Lung (tissue), 12 donors: ENCODE data around the gene PARP4. TPM values are rescaled to one million over a fixed set of nuclear protein-coding genes. Genes with fewer than 3 reads are reported as not detected.

ENCODE experiments used
- ATAC-seq: fragments of 200-7000 bp; cut with Tn5 transposase; one replicate; pipeline ENCODE4 v1.9.1; 2020; ENCODE audit warnings: moderate number of reproducible peaks; ENCODE audit not compliant: insufficient read depth, low FRiP score
- DNase-seq, 3 donors: peaks; one replicate each; pipeline ENCODE4 v3.0.0-alpha.2; 2013 to 2017
- H3K27ac ChIP-seq, 2 donors: one replicate each; pipeline ENCODE4 v1.5.1; 2013; ENCODE audit warnings: mild to moderate bottlenecking in 2 of 2, moderate library complexity in 2 of 2, control low read depth in 1 of 2, inconsistent platforms in 1 of 2, low read depth in 1 of 2, low read length in 1 of 2
- H3K27me3 ChIP-seq, 3 donors: one replicate each; pipeline ENCODE4 v1.5.1; 2013; ENCODE audit warnings: low read length in 2 of 3; ENCODE audit not compliant: control insufficient read depth in 3 of 3, insufficient read depth in 3 of 3
- H3K36me3 ChIP-seq, 4 donors: one replicate each; pipeline ENCODE4 v1.5.1; 2013; ENCODE audit warnings: low read length in 4 of 4, mild to moderate bottlenecking in 1 of 4, moderate library complexity in 1 of 4; ENCODE audit not compliant: control insufficient read depth in 4 of 4, insufficient read depth in 4 of 4
- H3K4me1 ChIP-seq, 5 donors: one replicate each; pipeline ENCODE4 v1.5.1; 2013; ENCODE audit warnings: low read length in 5 of 5, mild to moderate bottlenecking in 2 of 5, moderate library complexity in 1 of 5; ENCODE audit not compliant: control insufficient read depth in 5 of 5, insufficient read depth in 5 of 5
- H3K4me3 ChIP-seq: one replicate; pipeline ENCODE4 v1.5.1; 2013; ENCODE audit warnings: mild to moderate bottlenecking, control low read depth, moderate library complexity
- H3K9ac ChIP-seq, 2 donors: one replicate each; pipeline ENCODE4 v1.5.1; 2013; ENCODE audit warnings: low read length in 2 of 2, control low read depth in 1 of 2; ENCODE audit not compliant: insufficient read depth in 1 of 2
- H3K9me3 ChIP-seq, 4 donors: one replicate each; pipeline ENCODE4 v1.5.1; 2013; ENCODE audit warnings: low read length in 3 of 4, mild to moderate bottlenecking in 1 of 4, moderate library complexity in 1 of 4; ENCODE audit not compliant: control insufficient read depth in 4 of 4, insufficient read depth in 3 of 4
- WGBS, 2 donors: extraction: QIAGEN DNeasy Blood & Tissue Kit; methylation state at CpG; one replicate each; pipeline ENCODE4 v1.1.7; 2013; 5-methylcytosine and 5-hydroxymethylcytosine counted together
- polyA plus RNA-seq, 2 donors: library from polyadenylated mRNA; stranded (reverse); fragments of 200-250 nt; gene quantifications; one replicate each; pipeline ENCODE4 v1.2.1, GENCODE V29; 2013
- total RNA-seq, 2 donors: library from RNA; depleted of rRNA in 1 of 2; stranded (reverse); fragments of >200 nt in 1 of 2; gene quantifications; one replicate each; pipeline ENCODE4 v1.2.1, GENCODE V29; 2014 to 2021
- TF ChIP-seq, protein P1 (sequence below): IDR thresholded peaks from 2 replicates; pipeline ENCODE4 v1.5.1; 2012; ENCODE audit warnings: mild to moderate bottlenecking; ENCODE audit errors: control extremely low read depth, extremely low read depth
- donor health status: control.
- donor health status: control.
- donor health status: Bipolar disorder and iron deficiency.
- donor health status: healthy.
- donor health status: DM: yes; HTN: yes; CAD: no.

The PARP4 gene
- total and polyA plus RNA-seq, 4 donors, result 18.4 to 61.1 (median 46.2) TPM

DNA sequence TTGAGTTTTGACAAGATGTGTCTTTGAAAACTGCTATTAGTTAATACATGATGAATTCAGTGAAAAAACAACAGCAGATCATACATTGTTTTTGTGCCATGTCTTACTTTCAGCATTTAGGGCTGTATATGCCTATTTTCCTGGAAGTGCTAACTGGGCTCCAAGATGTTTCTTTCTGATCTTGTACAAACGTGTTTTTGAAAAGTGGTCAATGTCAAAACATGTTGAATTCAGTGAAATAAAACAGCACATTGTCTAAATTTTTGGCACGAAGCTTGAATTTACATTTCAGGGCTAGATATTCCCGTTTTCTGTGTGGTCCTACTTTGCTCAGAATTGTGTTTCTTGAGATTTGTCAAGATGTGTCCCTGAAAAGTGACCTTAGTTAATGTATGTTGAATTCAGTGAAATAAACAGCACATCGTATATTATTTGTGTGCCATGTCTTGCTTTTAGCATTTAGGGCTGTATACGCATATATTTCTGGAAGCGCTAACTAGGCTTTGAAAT is 14.7 kb upstream of the PARP4 start:
- Histone ChIP-seq H3K9ac (no peak overlapping the region), H3K4me3 (no peak overlapping the region), H3K36me3 (no peaks in the 10 kb centered on the region), H3K27ac (no peak overlapping the region), H3K27me3 (no peaks in the 10 kb centered on the region), H3K4me1 (peaks cover 0 to 23% (median 0%) of the 10 kb centered on the region in 5 donors), H3K9me3 (no peaks in the 10 kb centered on the region)
- no peak for ATAC-seq
- peak in 2 of 3 donors; percentile 82 for DNase-seq
- WGBS, 2 donors, result 79 to 84% methylated on average over 6 of the region's 6 CpGs
- TF ChIP-seq, protein P1, sequence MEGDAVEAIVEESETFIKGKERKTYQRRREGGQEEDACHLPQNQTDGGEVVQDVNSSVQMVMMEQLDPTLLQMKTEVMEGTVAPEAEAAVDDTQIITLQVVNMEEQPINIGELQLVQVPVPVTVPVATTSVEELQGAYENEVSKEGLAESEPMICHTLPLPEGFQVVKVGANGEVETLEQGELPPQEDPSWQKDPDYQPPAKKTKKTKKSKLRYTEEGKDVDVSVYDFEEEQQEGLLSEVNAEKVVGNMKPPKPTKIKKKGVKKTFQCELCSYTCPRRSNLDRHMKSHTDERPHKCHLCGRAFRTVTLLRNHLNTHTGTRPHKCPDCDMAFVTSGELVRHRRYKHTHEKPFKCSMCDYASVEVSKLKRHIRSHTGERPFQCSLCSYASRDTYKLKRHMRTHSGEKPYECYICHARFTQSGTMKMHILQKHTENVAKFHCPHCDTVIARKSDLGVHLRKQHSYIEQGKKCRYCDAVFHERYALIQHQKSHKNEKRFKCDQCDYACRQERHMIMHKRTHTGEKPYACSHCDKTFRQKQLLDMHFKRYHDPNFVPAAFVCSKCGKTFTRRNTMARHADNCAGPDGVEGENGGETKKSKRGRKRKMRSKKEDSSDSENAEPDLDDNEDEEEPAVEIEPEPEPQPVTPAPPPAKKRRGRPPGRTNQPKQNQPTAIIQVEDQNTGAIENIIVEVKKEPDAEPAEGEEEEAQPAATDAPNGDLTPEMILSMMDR, result no peak

DNA sequence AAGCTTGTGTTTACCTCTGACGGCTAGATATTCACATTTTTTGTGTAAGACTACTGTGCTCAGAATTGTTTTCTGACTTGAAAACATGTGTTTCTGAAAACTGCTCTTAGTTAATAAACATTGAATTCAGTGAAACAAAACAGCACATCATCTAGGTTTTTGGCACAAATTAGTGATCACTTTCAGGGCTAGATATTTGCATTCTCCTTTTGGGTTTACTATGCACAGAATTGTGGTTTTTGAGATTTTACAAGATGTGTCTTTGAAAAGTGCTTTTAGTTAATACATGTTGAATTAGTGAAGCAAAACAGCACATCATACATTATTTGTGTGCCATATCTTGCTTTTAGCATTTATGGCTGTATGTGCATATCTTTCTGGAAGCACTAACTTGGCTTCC is 8.2 kb upstream of the PARP4 start:
- no peak overlapping the region for H3K9ac ChIP-seq
- DNase-seq, result no peak
- no peak overlapping the region for H3K4me3 ChIP-seq
- ATAC-seq, result no peak
- WGBS, 2 donors, result 89 to 92% methylated on average over 1 of the region's 1 CpG
- TF ChIP-seq, protein P1, result no peak
- no peak overlapping the region for H3K27ac ChIP-seq
- no peaks in the 10 kb centered on the region for H3K9me3 ChIP-seq
- H3K27me3 ChIP-seq, result no peaks in the 10 kb centered on the region
- H3K36me3 ChIP-seq, result no peaks in the 10 kb centered on the region
- H3K4me1 ChIP-seq, result peaks cover 0 to 20% (median 0%) of the 10 kb centered on the region in 5 donors

DNA sequence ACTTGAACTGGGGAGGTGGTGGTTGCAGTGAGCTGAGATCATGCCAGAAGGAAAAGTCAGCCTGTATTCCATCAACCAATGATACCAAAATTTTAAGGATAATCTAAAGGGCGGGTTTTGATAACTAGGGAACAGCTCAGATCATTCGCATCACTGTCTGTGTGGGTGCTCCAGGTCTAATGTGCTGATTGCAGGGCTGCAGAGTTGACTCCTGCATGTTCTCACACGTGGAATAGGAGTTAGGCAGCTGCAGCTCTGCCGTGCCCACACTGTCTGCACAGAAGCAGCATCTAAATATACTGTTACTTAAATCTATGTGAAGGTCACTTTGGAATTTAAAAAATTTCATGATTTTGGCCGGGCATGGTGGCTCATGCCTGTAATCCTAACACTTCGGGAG is 4.3 kb upstream of the PARP4 start:
- H3K4me3 ChIP-seq, result no peak overlapping the region
- peaks cover 0 to 19% (median 0%) of the 10 kb centered on the region in 5 donors for H3K4me1 ChIP-seq
- no peaks in the 10 kb centered on the region for H3K36me3 ChIP-seq
- 86 to 91% methylated on average over 6 of the region's 6 CpGs for WGBS, 2 donors
- ATAC-seq (no peak), DNase-seq (no peak)
- H3K27me3 ChIP-seq, result no peaks in the 10 kb centered on the region
- no peak overlapping the region for H3K9ac ChIP-seq
- no peak overlapping the region for H3K27ac ChIP-seq
- TF ChIP-seq, protein P1, result no peak
- no peaks in the 10 kb centered on the region for H3K9me3 ChIP-seq

DNA sequence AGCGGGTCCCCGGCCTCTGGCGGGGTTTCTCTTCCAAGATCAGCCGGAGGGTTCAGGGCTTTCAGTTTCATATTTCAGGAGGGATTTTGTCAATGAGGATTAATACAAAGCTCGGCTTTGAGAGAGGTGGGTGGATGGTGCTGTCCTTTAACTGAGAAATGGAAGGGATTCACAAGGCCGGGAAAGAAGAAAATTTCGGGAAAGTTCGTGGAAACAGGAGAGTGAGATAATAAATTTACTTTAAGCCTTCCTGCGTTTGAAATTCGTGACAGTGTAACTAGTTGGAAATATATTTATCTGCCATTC is 283 bp upstream of the PARP4 start:
- ATAC-seq, result no peak
- peak overlapping the region; percentile 84 to 92 for H3K9ac ChIP-seq
- H3K4me3 ChIP-seq, result peak overlapping the region; percentile 97
- H3K36me3 ChIP-seq, result no peaks in the 10 kb centered on the region
- H3K4me1 ChIP-seq, result peaks cover 0 to 18% (median 3%) of the 10 kb centered on the region in 5 donors
- WGBS, 2 donors, result 0 to 1% methylated on average over 10 of the region's 10 CpGs
- H3K9me3 ChIP-seq, result no peaks in the 10 kb centered on the region
- TF ChIP-seq, protein P1, result no peak
- DNase-seq, result no peak
- peak overlapping the region; percentile 93 to 100 for H3K27ac ChIP-seq
- no peaks in the 10 kb centered on the region for H3K27me3 ChIP-seq
